Fibroblast of lung (primary cell): ENCODE measurements around the gene L3MBTL3. TPM values are rescaled to one million over a fixed set of nuclear protein-coding genes. Genes with fewer than 3 reads are reported as not detected.

ENCODE experiments used
- DNase-seq, 2 donors: peaks; one replicate each; pipeline versions ENCODE4 v3.0.0 to v3.0.0-alpha.2; 2010; ENCODE audit warnings: low read depth in 2 of 2
- H2AFZ ChIP-seq: 2 replicates; pipeline ENCODE4 v1.5.1; 2012; ENCODE audit warnings: low read length, control low read depth, inconsistent platforms
- H3K27ac ChIP-seq: 2 replicates; pipeline ENCODE4 v1.5.1; 2011; ENCODE audit warnings: low read length, control low read depth; ENCODE audit not compliant: insufficient read depth
- H3K27me3 ChIP-seq: 2 replicates; pipeline ENCODE4 v1.5.1; 2011; ENCODE audit warnings: mild to moderate bottlenecking, low read length; ENCODE audit not compliant: control insufficient read depth, insufficient read depth
- H3K36me3 ChIP-seq: 2 replicates; pipeline ENCODE4 v1.5.1; 2011; ENCODE audit warnings: low read length; ENCODE audit not compliant: control insufficient read depth, insufficient read depth
- H3K4me1 ChIP-seq: 2 replicates; pipeline ENCODE4 v1.5.1; 2011; ENCODE audit warnings: low read length; ENCODE audit not compliant: control insufficient read depth, insufficient read depth; ENCODE audit errors: extremely low read depth
- H3K4me2 ChIP-seq: 2 replicates; pipeline ENCODE4 v1.5.1; 2011; ENCODE audit warnings: low read length, control low read depth; ENCODE audit not compliant: insufficient read depth; ENCODE audit errors: extremely low read depth
- H3K4me3 ChIP-seq, 4 experiments: fragments of 200-600 bp in 1 of 4; sonication (generic) in 1 of 4; replicated peaks in 1 of 4; 2 replicates each; pipeline ENCODE4 v1.5.1; 2011 to 2016; ENCODE audit warnings: low read length in 4 of 4, low read depth in 3 of 4, mild to moderate bottlenecking in 3 of 4, control low read depth in 2 of 4, inconsistent platforms in 1 of 4, mixed read lengths in 1 of 4; ENCODE audit not compliant: insufficient read depth in 1 of 4; ENCODE audit errors: control extremely low read depth in 1 of 4
- H3K79me2 ChIP-seq: 2 replicates; pipeline ENCODE4 v1.5.1; 2012; ENCODE audit warnings: mild to moderate bottlenecking, low read length, inconsistent platforms; ENCODE audit not compliant: control insufficient read depth, insufficient read depth
- H3K9ac ChIP-seq: 2 replicates; pipeline ENCODE4 v1.5.1; 2011; ENCODE audit warnings: mild to moderate bottlenecking, low read length, control low read depth; ENCODE audit not compliant: insufficient read depth
- H3K9me3 ChIP-seq: 2 replicates; pipeline ENCODE4 v1.5.1; 2012; ENCODE audit warnings: low read depth, low read length; ENCODE audit not compliant: control insufficient read depth, insufficient read depth
- H4K20me1 ChIP-seq: 2 replicates; pipeline ENCODE4 v1.5.1; 2011; ENCODE audit warnings: low read length; ENCODE audit not compliant: control insufficient read depth, insufficient read depth; ENCODE audit errors: extremely low read depth
- EZH2 ChIP-seq: IDR thresholded peaks from 2 replicates; pipeline ENCODE4 v1.5.1; 2012; ENCODE audit warnings: low read length, control low read depth, mild to moderate bottlenecking; ENCODE audit errors: missing control alignments
- polyA plus RNA-seq, 2 donors: library from polyadenylated mRNA; depleted of rRNA in 1 of 2; stranded (reverse) in 1 of 2; unstranded in 1 of 2; fragments of >200 nt; gene quantifications; 2 replicates each; pipeline ENCODE4 v1.2.1, GENCODE V29; 2011 to 2012; ENCODE audit warnings: missing spikeins in 1 of 2
- total RNA-seq: library from RNA; depleted of rRNA; stranded (reverse); fragments of >200 nt; gene quantifications from 2 replicates; pipeline ENCODE4 v1.2.1, GENCODE V29; 2014
- TF ChIP-seq, protein P1 (sequence below), 2 donors: IDR thresholded peaks in 1 of 2; conservative IDR thresholded peaks in 1 of 2; 1 replicate in 1 of 2; 2 replicates in 1 of 2; pipeline ENCODE4 v1.5.1; 2011 to 2012; ENCODE audit warnings: low read length in 2 of 2, control low read depth in 1 of 2, inconsistent platforms in 1 of 2, low read depth in 1 of 2, mild to moderate bottlenecking in 1 of 2

Gene L3MBTL3
- total and polyA plus RNA-seq, 2 donors (not counting 1 experiment from before 2014, with no cell fraction given) = 5.6 to 6.7 TPM

DNA sequence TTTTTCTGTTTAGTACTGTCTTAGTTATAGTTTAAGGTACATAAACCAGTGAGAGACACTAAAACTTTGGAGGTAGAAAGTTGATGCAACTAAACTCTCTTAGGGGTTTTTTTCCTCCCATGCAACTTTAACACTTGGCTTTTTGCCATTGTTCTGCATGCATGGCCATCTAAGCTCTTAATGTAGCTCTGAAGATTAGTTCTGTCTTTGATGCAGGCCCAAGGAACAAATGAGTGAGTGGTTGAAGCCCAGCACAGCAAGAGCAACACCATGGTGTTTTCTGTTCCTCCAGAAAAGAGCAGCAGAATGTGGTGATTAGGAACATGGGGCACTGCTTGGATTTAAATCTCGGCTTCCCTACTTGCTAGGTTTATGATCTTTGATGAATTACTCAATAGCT lies 89.3 kb downstream of the L3MBTL3 start:
- H3K27me3 ChIP-seq = no peaks in the 10 kb centered on the region
- no peak for DNase-seq
- no peaks in the 10 kb centered on the region for H3K79me2 ChIP-seq
- no peak for TF ChIP-seq EZH2
- TF ChIP-seq, protein P1, sequence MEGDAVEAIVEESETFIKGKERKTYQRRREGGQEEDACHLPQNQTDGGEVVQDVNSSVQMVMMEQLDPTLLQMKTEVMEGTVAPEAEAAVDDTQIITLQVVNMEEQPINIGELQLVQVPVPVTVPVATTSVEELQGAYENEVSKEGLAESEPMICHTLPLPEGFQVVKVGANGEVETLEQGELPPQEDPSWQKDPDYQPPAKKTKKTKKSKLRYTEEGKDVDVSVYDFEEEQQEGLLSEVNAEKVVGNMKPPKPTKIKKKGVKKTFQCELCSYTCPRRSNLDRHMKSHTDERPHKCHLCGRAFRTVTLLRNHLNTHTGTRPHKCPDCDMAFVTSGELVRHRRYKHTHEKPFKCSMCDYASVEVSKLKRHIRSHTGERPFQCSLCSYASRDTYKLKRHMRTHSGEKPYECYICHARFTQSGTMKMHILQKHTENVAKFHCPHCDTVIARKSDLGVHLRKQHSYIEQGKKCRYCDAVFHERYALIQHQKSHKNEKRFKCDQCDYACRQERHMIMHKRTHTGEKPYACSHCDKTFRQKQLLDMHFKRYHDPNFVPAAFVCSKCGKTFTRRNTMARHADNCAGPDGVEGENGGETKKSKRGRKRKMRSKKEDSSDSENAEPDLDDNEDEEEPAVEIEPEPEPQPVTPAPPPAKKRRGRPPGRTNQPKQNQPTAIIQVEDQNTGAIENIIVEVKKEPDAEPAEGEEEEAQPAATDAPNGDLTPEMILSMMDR (conservative IDR thresholded peaks at IDR 0.05 in 1 of 2, IDR thresholded peaks at IDR 0.05 in 1 of 2; ENCODE audit: low read depth in 1 of 2, low read length in 2 of 2) = no peak
- H3K9me3 ChIP-seq = no peaks in the 10 kb centered on the region
- H3K4me3 ChIP-seq = no peak overlapping the region
- H3K4me2 ChIP-seq = no peak overlapping the region
- H3K9ac ChIP-seq = no peak overlapping the region
- H2AFZ ChIP-seq = no peak overlapping the region
- H3K27ac ChIP-seq = no peak overlapping the region
- H3K36me3 ChIP-seq = no peaks in the 10 kb centered on the region
- H3K4me1 ChIP-seq = no peaks in the 10 kb centered on the region
- no peaks in the 10 kb centered on the region for H4K20me1 ChIP-seq

DNA sequence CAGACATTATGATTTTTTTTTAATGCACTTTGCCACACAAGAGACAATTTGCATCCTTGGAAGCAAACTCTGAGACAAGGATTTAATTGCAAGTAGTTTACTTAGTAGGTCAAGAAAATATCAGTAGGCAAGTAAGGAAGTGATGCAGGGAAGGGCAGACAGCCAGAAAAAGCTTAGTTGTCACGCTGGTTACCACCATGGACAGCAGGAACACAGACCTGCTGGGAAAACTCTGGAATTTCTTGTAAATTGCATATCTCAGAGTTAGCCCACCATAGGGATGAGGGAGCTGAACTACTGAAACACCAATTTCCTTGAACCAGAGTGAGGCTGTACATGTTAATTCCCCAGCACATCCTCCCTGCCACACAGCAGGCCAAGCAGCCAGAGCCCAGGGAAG lies 92.7 kb downstream of the L3MBTL3 start:
- TF ChIP-seq, protein P1 (conservative IDR thresholded peaks at IDR 0.05 in 1 of 2, IDR thresholded peaks at IDR 0.05 in 1 of 2; ENCODE audit: low read depth in 1 of 2, low read length in 2 of 2) = no peak
- no peak for TF ChIP-seq EZH2
- no peak overlapping the region for H3K4me3 ChIP-seq
- no peak overlapping the region for H3K27ac ChIP-seq
- DNase-seq = no peak
- no peaks in the 10 kb centered on the region for H3K79me2 ChIP-seq
- H3K27me3 ChIP-seq = no peaks in the 10 kb centered on the region
- no peak overlapping the region for H3K4me2 ChIP-seq
- no peaks in the 10 kb centered on the region for H3K4me1 ChIP-seq
- H3K9ac ChIP-seq = no peak overlapping the region
- no peaks in the 10 kb centered on the region for H3K36me3 ChIP-seq
- no peak overlapping the region for H2AFZ ChIP-seq
- H3K9me3 ChIP-seq = no peaks in the 10 kb centered on the region
- no peaks in the 10 kb centered on the region for H4K20me1 ChIP-seq

DNA sequence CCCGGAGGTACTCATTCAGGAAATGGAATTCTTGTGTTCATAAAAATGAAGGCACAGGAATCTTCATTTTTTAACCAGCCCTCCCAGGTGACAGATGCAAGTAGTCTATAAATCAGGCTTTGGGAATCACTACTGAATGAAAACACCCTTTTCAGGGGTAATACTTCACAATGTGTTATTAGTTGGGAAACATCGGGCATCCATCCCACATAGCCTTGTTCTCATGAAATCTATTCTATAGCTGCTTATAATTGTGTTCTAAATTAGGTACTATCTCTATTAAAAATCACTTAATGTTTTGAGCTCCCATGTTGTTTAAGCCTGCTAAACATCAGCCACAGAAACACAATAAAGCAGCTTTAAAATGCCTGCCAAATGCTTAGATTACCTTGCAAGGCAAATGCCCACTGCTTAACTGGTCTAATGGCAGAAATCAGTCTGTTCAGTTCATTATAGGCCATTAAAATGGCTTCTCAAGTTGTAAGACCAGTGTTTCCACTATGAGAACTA lies 94.9 kb downstream of the L3MBTL3 start:
- H3K27ac ChIP-seq = no peak overlapping the region
- H3K4me3 ChIP-seq = no peak overlapping the region
- no peak overlapping the region for H3K4me2 ChIP-seq
- no peaks in the 10 kb centered on the region for H3K4me1 ChIP-seq
- no peak overlapping the region for H3K9ac ChIP-seq
- no peaks in the 10 kb centered on the region for H3K27me3 ChIP-seq
- H2AFZ ChIP-seq = no peak overlapping the region
- H4K20me1 ChIP-seq = no peaks in the 10 kb centered on the region
- no peaks in the 10 kb centered on the region for H3K79me2 ChIP-seq
- H3K9me3 ChIP-seq = no peaks in the 10 kb centered on the region
- no peaks in the 10 kb centered on the region for H3K36me3 ChIP-seq
- no peak for TF ChIP-seq EZH2
- TF ChIP-seq, protein P1 (conservative IDR thresholded peaks at IDR 0.05 in 1 of 2, IDR thresholded peaks at IDR 0.05 in 1 of 2; ENCODE audit: low read depth in 1 of 2, low read length in 2 of 2) = no peak
- no peak for DNase-seq
